K562 treated with DMSO at 1 percent for 24 hours (cell line): ENCODE results near the gene KCNK5. TPM values are rescaled to one million over a fixed set of nuclear protein-coding genes. Genes with fewer than 3 reads are reported as not detected.

Experiments used
- total RNA-seq: library from RNA; unstranded; fragments of 300-600 nt; gene quantifications from 2 replicates; pipeline ENCODE4 v1.2.3, GENCODE V29; 2022; ENCODE audit warnings: low read depth; ENCODE audit not compliant: insufficient read depth

Gene KCNK5
- total RNA-seq = 20.6 TPM in 2 replicates

GRCh38 chr6:39228992-39229767, at the start of gene KCNK5:
Gene KCNK5, minus strand, starts transcription at chr6:39229475. Its CDS starts 364 bp downstream, at chr6:39229111.

Other genes with a start within 250 kb of the KCNK5 start
- gene GLP1R, start 180.7 kb downstream of the KCNK5 start, total RNA-seq = not detected in 2 replicates
- gene SAYSD1, start 114.3 kb downstream of the KCNK5 start, total RNA-seq = 8.4 and 10.0 TPM in 2 replicates
- not detected in 2 replicates for gene KCNK17, start 84.9 kb upstream of the KCNK5 start, total RNA-seq
- not detected in 2 replicates for gene KCNK16, start 93.2 kb upstream of the KCNK5 start, total RNA-seq